ENCODE measurements around the gene ACSL3.

ACSL3 gene

GRCh38 chr2:222883420-222883819 is 22.6 kb downstream of the ACSL3 start:
- no peak for DNase-seq

- no peak for DNase-seq
These were observed 23.4 kb downstream of the ACSL3 start for GRCh38 chr2:222884114-222884771.

- no peak for DNase-seq
These were observed 24.1 kb downstream of the ACSL3 start for GRCh38 chr2:222884805-222885424.

GRCh38 chr2:222887124-222887523 is 26.3 kb downstream of the ACSL3 start:
- DNase-seq = no peak

- no peak for DNase-seq
These were observed 27.9 kb downstream of the ACSL3 start for GRCh38 chr2:222888716-222889115.

GRCh38 chr2:222891890-222892289 is 31.1 kb downstream of the ACSL3 start:
- DNase-seq = no peak

- DNase-seq = no peak
These were observed 31.5 kb downstream of the ACSL3 start for GRCh38 chr2:222892321-222892720.

- DNase-seq = no peak
These were observed 31.9 kb downstream of the ACSL3 start for GRCh38 chr2:222892761-222893160.

GRCh38 chr2:222893716-222894115 is 32.9 kb downstream of the ACSL3 start:
- no peak for DNase-seq

- no peak for DNase-seq
These were observed 34.3 kb downstream of the ACSL3 start for GRCh38 chr2:222895144-222895543.

- no peak for DNase-seq
These were observed 37.1 kb downstream of the ACSL3 start for GRCh38 chr2:222897898-222898297.

- DNase-seq = no peak
These were observed 38.8 kb downstream of the ACSL3 start for GRCh38 chr2:222899413-222900181.

- DNase-seq = no peak
These were observed 39.5 kb downstream of the ACSL3 start for GRCh38 chr2:222900354-222900753.

- no peak for DNase-seq
These were observed 41.8 kb downstream of the ACSL3 start for GRCh38 chr2:222902660-222903059.

GRCh38 chr2:222903234-222904220 is 42.7 kb downstream of the ACSL3 start:
- no peak for DNase-seq

GRCh38 chr2:222904557-222905258 is 43.9 kb downstream of the ACSL3 start:
- no peak for DNase-seq

- DNase-seq = no peak
These were observed 46.2 kb downstream of the ACSL3 start for GRCh38 chr2:222907048-222907447.

GRCh38 chr2:222907790-222908441 is 47.1 kb downstream of the ACSL3 start:
- DNase-seq = no peak

GRCh38 chr2:222909286-222909685 is 48.5 kb downstream of the ACSL3 start:
- no peak for DNase-seq

- DNase-seq = no peak
These were observed 51.3 kb downstream of the ACSL3 start for GRCh38 chr2:222912117-222912516.

- no peak for DNase-seq
These were observed 51.9 kb downstream of the ACSL3 start for GRCh38 chr2:222912776-222913175.
